MM.1S (cell line): ENCODE measurements around the gene NPLOC4.

Source experiments
- DNase-seq: peaks from one replicate; pipeline ENCODE4 v3.0.0-alpha.2; 2015
- H2AFZ ChIP-seq: fragments of 300-600 bp; sonication (generic); 2 replicates; pipeline ENCODE4 v1.6.0; 2016; ENCODE audit warnings: antibody characterized with exemption, low read length
- H3F3A ChIP-seq: fragments of 300-600 bp; sonication (generic); 2 replicates; pipeline ENCODE4 v1.6.1; 2016; ENCODE audit warnings: mild to moderate bottlenecking, antibody characterized with exemption, low read length, moderate library complexity, mixed read lengths; ENCODE audit not compliant: insufficient read depth
- H3K27ac ChIP-seq: fragments of 300-600 bp; sonication (generic); 2 replicates; pipeline ENCODE4 v1.5.1; 2016; ENCODE audit warnings: mild to moderate bottlenecking, low read length
- H3K27me3 ChIP-seq: fragments of 300-600 bp; sonication (generic); replicated peaks from 2 replicates; pipeline ENCODE4 v1.6.0; 2016; ENCODE audit warnings: low read length; ENCODE audit not compliant: insufficient read depth
- H3K36me3 ChIP-seq: fragments of 300-600 bp; sonication (generic); replicated peaks from 2 replicates; pipeline ENCODE4 v1.6.1; 2016; ENCODE audit warnings: mild to moderate bottlenecking, low read length, mixed read lengths; ENCODE audit not compliant: insufficient read depth
- H3K4me1 ChIP-seq: fragments of 300-600 bp; sonication (generic); 2 replicates; pipeline ENCODE4 v1.6.1; 2016; ENCODE audit warnings: low read length, mixed read lengths
- H3K4me2 ChIP-seq: fragments of 300-600 bp; sonication (generic); 2 replicates; pipeline ENCODE4 v1.6.0; 2016; ENCODE audit warnings: low read depth, low read length
- H3K4me3 ChIP-seq: fragments of 300-600 bp; sonication (generic); 2 replicates; pipeline ENCODE4 v1.5.1; 2016; ENCODE audit warnings: low read length, mixed read lengths
- H3K79me2 ChIP-seq: fragments of 300-600 bp; sonication (generic); 2 replicates; pipeline ENCODE4 v1.6.1; 2016; ENCODE audit warnings: mixed run types, low read length, mixed read lengths
- H3K9ac ChIP-seq: fragments of 300-600 bp; sonication (generic); 2 replicates; pipeline ENCODE4 v1.6.1; 2016; ENCODE audit warnings: low read length, mixed read lengths
- H3K9me2 ChIP-seq: fragments of 300-600 bp; sonication (generic); replicated peaks from 2 replicates; pipeline ENCODE4 v1.6.1; 2016; ENCODE audit warnings: mild to moderate bottlenecking, low read length, mixed read lengths; ENCODE audit not compliant: insufficient read depth
- H3K9me3 ChIP-seq: fragments of 300-600 bp; sonication (generic); replicated peaks from 2 replicates; pipeline ENCODE4 v1.6.1; 2016; ENCODE audit warnings: mild to moderate bottlenecking, low read length, mixed read lengths; ENCODE audit not compliant: insufficient read depth
- H4K20me1 ChIP-seq: fragments of 300-600 bp; sonication (generic); 2 replicates; pipeline ENCODE4 v1.6.1; 2016; ENCODE audit warnings: mild to moderate bottlenecking, low read length, moderate library complexity, mixed read lengths; ENCODE audit not compliant: insufficient read depth
- CTCF ChIP-seq: fragments of 300-600 bp; sonication (generic); IDR thresholded peaks from 2 replicates; pipeline ENCODE4 v1.5.1; 2016; ENCODE audit warnings: antibody characterized with exemption, low read length, mixed read lengths
- EZH2 ChIP-seq: fragments of 300-600 bp; sonication (generic); optimal IDR thresholded peaks from 2 replicates; pipeline ENCODE3; 2017; ENCODE audit warnings: low read depth, mild to moderate bottlenecking, antibody characterized with exemption, low read length, mixed read lengths
- EZH2phosphoT487 ChIP-seq: fragments of 300-600 bp; sonication (generic); IDR thresholded peaks from 2 replicates; pipeline ENCODE4 v1.6.1; 2018; ENCODE audit warnings: antibody characterized with exemption, low read length

The NPLOC4 gene

GRCh38 chr17:81541123-81541522 is 95.8 kb downstream of the NPLOC4 start:
- no peak for TF ChIP-seq CTCF
- no peak for TF ChIP-seq EZH2phosphoT487
- no peak for TF ChIP-seq EZH2
- H3K4me3 ChIP-seq: no peak overlapping the region
- H3K79me2 ChIP-seq: no peaks in the 10 kb centered on the region
- H3K9me2 ChIP-seq: no peaks in the 10 kb centered on the region
- H3K9ac ChIP-seq: no peak overlapping the region
- no peaks in the 10 kb centered on the region for H3K9me3 ChIP-seq
- H3K27ac ChIP-seq: no peak overlapping the region
- no peaks in the 10 kb centered on the region for H3K36me3 ChIP-seq
- no peaks in the 10 kb centered on the region for H3F3A ChIP-seq
- no peak for DNase-seq
- no peaks in the 10 kb centered on the region for H3K4me1 ChIP-seq
- no peak overlapping the region for H2AFZ ChIP-seq
- no peaks in the 10 kb centered on the region for H3K27me3 ChIP-seq
- H4K20me1 ChIP-seq: no peaks in the 10 kb centered on the region
- H3K4me2 ChIP-seq: no peak overlapping the region

- H3K4me1 ChIP-seq: no peaks in the 10 kb centered on the region
- H4K20me1 ChIP-seq: no peaks in the 10 kb centered on the region
- no peak for DNase-seq
- no peak overlapping the region for H3K9ac ChIP-seq
- H3K36me3 ChIP-seq: no peaks in the 10 kb centered on the region
- H3K9me2 ChIP-seq: no peaks in the 10 kb centered on the region
- H3K79me2 ChIP-seq: no peaks in the 10 kb centered on the region
- no peak overlapping the region for H3K4me2 ChIP-seq
- TF ChIP-seq EZH2phosphoT487 (no peak), EZH2 (no peak), CTCF (no peak)
- no peaks in the 10 kb centered on the region for H3F3A ChIP-seq
- no peaks in the 10 kb centered on the region for H3K9me3 ChIP-seq
- H3K27me3 ChIP-seq: no peaks in the 10 kb centered on the region
- H2AFZ ChIP-seq: no peak overlapping the region
- H3K4me3 ChIP-seq: no peak overlapping the region
- no peak overlapping the region for H3K27ac ChIP-seq
These were observed 96.3 kb downstream of the NPLOC4 start for GRCh38 chr17:81540676-81541027.

- Histone ChIP-seq H3K9ac (no peak overlapping the region), H3K4me3 (no peak overlapping the region), H3K36me3 (no peaks in the 10 kb centered on the region), H3K9me2 (no peaks in the 10 kb centered on the region), H3K27ac (no peak overlapping the region), H3K4me2 (no peak overlapping the region), H3K79me2 (no peaks in the 10 kb centered on the region), H2AFZ (no peak overlapping the region), H3K27me3 (no peaks in the 10 kb centered on the region), H3K4me1 (no peaks in the 10 kb centered on the region), H3K9me3 (no peaks in the 10 kb centered on the region), H3F3A (no peaks in the 10 kb centered on the region), H4K20me1 (no peaks in the 10 kb centered on the region)
- no peak for DNase-seq
- TF ChIP-seq EZH2: no peak
- TF ChIP-seq EZH2phosphoT487: no peak
- no peak for TF ChIP-seq CTCF
These were observed 96.8 kb downstream of the NPLOC4 start for GRCh38 chr17:81539961-81540675.
